Astrocyte (in vitro differentiated cells and primary cell): Measurements from ENCODE around the gene APH1B. TPM values are rescaled to one million over a fixed set of nuclear protein-coding genes. Genes with fewer than 3 reads are reported as not detected.
"Not testable (repeated sequence)": the region's sequence is repeated elsewhere in the genome, so short reads cannot be mapped to it uniquely, and the experiment has no call there.

Experiments
- DNase-seq: peaks from one replicate; pipeline ENCODE4 v3.0.0-alpha.2; 2010; ENCODE audit warnings: low read depth
- FAIRE-seq: peaks from 2 replicates; lab custom pipeline; 2011; peaks lifted over from hg19 to GRCh38; lab: Jason Lieb, UNC
- H2AFZ ChIP-seq: 2 replicates; pipeline ENCODE4 v1.6.0; 2012; ENCODE audit warnings: low read depth, low read length, inconsistent platforms
- H3K27ac ChIP-seq: 2 replicates; pipeline ENCODE4 v1.5.1; 2011; ENCODE audit warnings: low read depth, low read length, inconsistent platforms
- H3K27me3 ChIP-seq: 2 replicates; pipeline ENCODE4 v1.6.0; 2011; ENCODE audit warnings: low read length, inconsistent platforms; ENCODE audit not compliant: insufficient read depth
- H3K36me3 ChIP-seq: 2 replicates; pipeline ENCODE4 v1.5.1; 2011; ENCODE audit warnings: low read length, inconsistent platforms; ENCODE audit not compliant: insufficient read depth
- H3K4me1 ChIP-seq: 2 replicates; pipeline ENCODE4 v1.5.1; 2011; ENCODE audit warnings: low read length, inconsistent platforms; ENCODE audit not compliant: insufficient read depth
- H3K4me2 ChIP-seq: 2 replicates; pipeline ENCODE4 v1.6.0; 2012; ENCODE audit warnings: low read length, inconsistent platforms
- H3K4me3 ChIP-seq: 2 replicates; pipeline ENCODE4 v1.5.1; 2011; ENCODE audit warnings: low read depth, mild to moderate bottlenecking, low read length, inconsistent platforms; ENCODE audit not compliant: insufficient read depth
- H3K79me2 ChIP-seq: 2 replicates; pipeline ENCODE4 v1.6.0; 2012; ENCODE audit warnings: mild to moderate bottlenecking, low read length, inconsistent platforms; ENCODE audit not compliant: insufficient read depth
- H3K9ac ChIP-seq: 2 replicates; pipeline ENCODE4 v1.6.0; 2012; ENCODE audit warnings: mild to moderate bottlenecking, low read length, inconsistent platforms
- H3K9me3 ChIP-seq: 2 replicates; pipeline ENCODE4 v1.5.1; 2012; ENCODE audit warnings: low read depth, mild to moderate bottlenecking, low read length, inconsistent platforms; ENCODE audit not compliant: insufficient read depth
- H4K20me1 ChIP-seq: 2 replicates; pipeline ENCODE4 v1.6.0; 2012; ENCODE audit warnings: low read length, inconsistent platforms; ENCODE audit not compliant: insufficient read depth
- H3K27ac Mint-ChIP-seq: one replicate; pipeline ENCODE4 v1.8.0; 2021; ENCODE audit warnings: mild to moderate bottlenecking, mixed read lengths; ENCODE audit not compliant: unreplicated experiment
- H3K27me3 Mint-ChIP-seq: one replicate; pipeline ENCODE4 v1.8.0; 2021; ENCODE audit warnings: low read depth, mixed read lengths; ENCODE audit not compliant: unreplicated experiment
- H3K36me3 Mint-ChIP-seq: one replicate; pipeline ENCODE4 v1.8.0; 2021; ENCODE audit warnings: low read depth, mixed read lengths; ENCODE audit not compliant: unreplicated experiment
- H3K4me1 Mint-ChIP-seq: one replicate; pipeline ENCODE4 v1.8.0; 2021; ENCODE audit warnings: low read depth, mixed read lengths; ENCODE audit not compliant: unreplicated experiment
- H3K4me3 Mint-ChIP-seq: one replicate; pipeline ENCODE4 v1.8.0; 2021; ENCODE audit warnings: mild to moderate bottlenecking, moderate library complexity, mixed read lengths; ENCODE audit not compliant: unreplicated experiment
- H3K9me3 Mint-ChIP-seq: one replicate; pipeline ENCODE4 v1.8.0; 2021; ENCODE audit warnings: mild to moderate bottlenecking, mixed read lengths; ENCODE audit not compliant: unreplicated experiment
- CTCF ChIP-seq: IDR thresholded peaks from 2 replicates; pipeline ENCODE4 v1.5.1; 2011; ENCODE audit warnings: low read depth, mild to moderate bottlenecking, inconsistent platforms, low read length, moderate library complexity; ENCODE audit not compliant: insufficient read depth
- EZH2 ChIP-seq: IDR thresholded peaks from 2 replicates; pipeline ENCODE4 v1.6.1; 2012; ENCODE audit warnings: mild to moderate bottlenecking, low read length, inconsistent platforms; ENCODE audit not compliant: insufficient read depth
- total RNA-seq: library from RNA; stranded (reverse); gene quantifications from 2 replicates; pipeline ENCODE4 v1.2.1, GENCODE V29; 2021

The APH1B gene
- total RNA-seq, 1 donor from 2014 or later: 18.2 TPM

DNA sequence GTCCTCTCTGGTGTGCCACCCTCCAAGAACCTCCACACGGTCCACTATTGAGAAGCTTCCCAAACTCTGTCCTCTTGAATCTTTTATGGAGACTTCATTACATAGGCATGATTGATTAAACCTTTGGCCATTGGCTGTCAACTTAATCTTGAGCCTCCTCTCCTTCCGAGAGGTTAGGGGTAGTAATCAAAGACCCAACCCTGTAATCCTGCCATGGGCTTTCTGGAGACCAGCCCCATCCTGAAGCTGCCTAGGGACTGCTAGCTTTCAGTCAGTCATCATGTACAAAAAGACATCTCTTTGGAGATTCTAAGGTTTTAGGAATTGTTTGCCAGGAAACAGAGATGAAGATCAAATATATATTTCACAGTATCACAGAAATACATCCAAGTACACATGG, 37.0 kb downstream of the APH1B start:
- no peak overlapping the region for H3K27ac ChIP-seq
- no peak overlapping the region for H2AFZ ChIP-seq
- TF ChIP-seq EZH2 (no peak), CTCF (no peak)
- Mint-ChIP-seq H3K4me3 (no peak overlapping the region), H3K36me3 (no peaks in the 10 kb centered on the region), H3K4me1 (peaks cover 3% of the 10 kb centered on the region), H3K9me3 (no peaks in the 10 kb centered on the region), H3K27ac (no peak overlapping the region), H3K27me3 (no peaks in the 10 kb centered on the region)
- FAIRE-seq: no peak
- no peaks in the 10 kb centered on the region for H3K79me2 ChIP-seq
- no peak overlapping the region for H3K4me2 ChIP-seq
- no peaks in the 10 kb centered on the region for H3K9me3 ChIP-seq
- H3K4me1 ChIP-seq: no peaks in the 10 kb centered on the region
- H4K20me1 ChIP-seq: no peaks in the 10 kb centered on the region
- no peak overlapping the region for H3K4me3 ChIP-seq
- no peak for DNase-seq
- no peaks in the 10 kb centered on the region for H3K27me3 ChIP-seq
- H3K36me3 ChIP-seq: no peaks in the 10 kb centered on the region
- H3K9ac ChIP-seq: no peak overlapping the region

GRCh38 chr15:63318344-63318743, 40.9 kb downstream of the APH1B start:
- no peak overlapping the region for H2AFZ ChIP-seq
- no peaks in the 10 kb centered on the region for H3K9me3 ChIP-seq
- no peaks in the 10 kb centered on the region for H3K36me3 ChIP-seq
- H3K79me2 ChIP-seq: no peaks in the 10 kb centered on the region
- Mint-ChIP-seq H3K4me1 (peaks cover 3% of the 10 kb centered on the region), H3K27ac (no peak overlapping the region), H3K9me3 (no peaks in the 10 kb centered on the region), H3K36me3 (no peaks in the 10 kb centered on the region), H3K4me3 (no peak overlapping the region), H3K27me3 (no peaks in the 10 kb centered on the region)
- H3K27me3 ChIP-seq: no peaks in the 10 kb centered on the region
- no peak for FAIRE-seq
- DNase-seq: no peak
- no peak overlapping the region for H3K27ac ChIP-seq
- H3K9ac ChIP-seq: no peak overlapping the region
- no peaks in the 10 kb centered on the region for H3K4me1 ChIP-seq
- no peak overlapping the region for H3K4me3 ChIP-seq
- H4K20me1 ChIP-seq: no peaks in the 10 kb centered on the region
- TF ChIP-seq EZH2 (no peak), CTCF (no peak)
- no peak overlapping the region for H3K4me2 ChIP-seq

- no peak overlapping the region for H3K4me3 Mint-ChIP-seq
- H3K9me3 ChIP-seq: no peaks in the 10 kb centered on the region
- no peaks in the 10 kb centered on the region for H3K79me2 ChIP-seq
- no peak overlapping the region for H3K9ac ChIP-seq
- H3K36me3 Mint-ChIP-seq: no peaks in the 10 kb centered on the region
- no peak overlapping the region for H3K27ac Mint-ChIP-seq
- H3K4me1 Mint-ChIP-seq: peaks cover under 1% of the 10 kb centered on the region
- no peaks in the 10 kb centered on the region for H3K9me3 Mint-ChIP-seq
- H3K27me3 ChIP-seq: no peaks in the 10 kb centered on the region
- peaks cover 5% of the 10 kb centered on the region for H3K4me1 ChIP-seq
- no peak for TF ChIP-seq EZH2
- no peak for TF ChIP-seq CTCF
- H3K36me3 ChIP-seq: no peaks in the 10 kb centered on the region
- H2AFZ ChIP-seq: no peak overlapping the region
- FAIRE-seq (no peak), DNase-seq (no peak)
- no peaks in the 10 kb centered on the region for H4K20me1 ChIP-seq
- no peak overlapping the region for H3K27ac ChIP-seq
- no peak overlapping the region for H3K4me3 ChIP-seq
- no peaks in the 10 kb centered on the region for H3K27me3 Mint-ChIP-seq
- no peak overlapping the region for H3K4me2 ChIP-seq
These were observed 41.7 kb downstream of the APH1B start for GRCh38 chr15:63319065-63319464.

GRCh38 chr15:63320446-63320845, 43.0 kb downstream of the APH1B start:
- H3K27ac Mint-ChIP-seq, H3K4me3 Mint-ChIP-seq, H3K36me3 ChIP-seq, H3K4me2 ChIP-seq, H3K27me3 ChIP-seq, DNase-seq, H3K27me3 Mint-ChIP-seq, FAIRE-seq, H2AFZ ChIP-seq, H3K27ac ChIP-seq, H3K79me2 ChIP-seq, H3K9me3 ChIP-seq, H3K9ac ChIP-seq, H3K4me1 Mint-ChIP-seq, H3K36me3 Mint-ChIP-seq, H3K4me1 ChIP-seq, H3K4me3 ChIP-seq, H3K9me3 Mint-ChIP-seq, H4K20me1 ChIP-seq: not testable (repeated sequence)
